GM23338 (cell line): ENCODE data around the gene TSPAN3. TPM values are rescaled to one million over a fixed set of nuclear protein-coding genes. Genes with fewer than 3 reads are reported as not detected.

Source experiments
- ATAC-seq: fragments of 200-7000 bp; cut with Tn5 transposase; 3 replicates; pipeline ENCODE4 v1.9.1; 2020
- DNase-seq: peaks from one replicate; pipeline ENCODE4 v3.0.0-alpha.2; 2015; ENCODE audit warnings: low spot score
- H2AFZ ChIP-seq: fragments of 200-600 bp; sonication (generic); 2 replicates; pipeline ENCODE4 v1.8.0; 2016; ENCODE audit warnings: antibody characterized with exemption, mild to moderate bottlenecking, moderate library complexity
- H3F3A ChIP-seq: fragments of 200-600 bp; sonication (generic); replicated peaks from 2 replicates; pipeline ENCODE4 v1.8.0; 2017; ENCODE audit warnings: antibody characterized with exemption, mixed run types, low read depth
- H3K27ac ChIP-seq: fragments of 200-600 bp; sonication (generic); 2 replicates; pipeline ENCODE4 v1.6.1; 2016; ENCODE audit warnings: low read depth
- H3K27me3 ChIP-seq: fragments of 200-600 bp; sonication (generic); 2 replicates; pipeline ENCODE4 v1.8.0; 2016; ENCODE audit warnings: mild to moderate bottlenecking, mixed run types, moderate library complexity; ENCODE audit not compliant: insufficient read depth
- H3K36me3 ChIP-seq: fragments of 200-600 bp; sonication (generic); 2 replicates; pipeline ENCODE4 v1.8.0; 2016; ENCODE audit warnings: mild to moderate bottlenecking; ENCODE audit not compliant: insufficient read depth
- H3K4me1 ChIP-seq: fragments of 200-600 bp; sonication (generic); 2 replicates; pipeline ENCODE4 v1.8.0; 2016; ENCODE audit warnings: mild to moderate bottlenecking, moderate library complexity; ENCODE audit not compliant: insufficient read depth
- H3K4me2 ChIP-seq: fragments of 200-600 bp; sonication (generic); 2 replicates; pipeline ENCODE4 v1.7.1; 2017; ENCODE audit warnings: mixed run types
- H3K4me3 ChIP-seq: fragments of 200-600 bp; sonication (generic); 2 replicates; pipeline ENCODE4 v1.6.1; 2016; ENCODE audit warnings: mixed run types
- H3K79me2 ChIP-seq: fragments of 200-600 bp; sonication (generic); replicated peaks from 2 replicates; pipeline ENCODE4 v1.8.0; 2017; ENCODE audit warnings: mild to moderate bottlenecking; ENCODE audit not compliant: insufficient read depth
- H3K9me2 ChIP-seq: fragments of 200-600 bp; sonication (generic); 2 replicates; pipeline ENCODE4 v1.8.0; 2017; ENCODE audit not compliant: insufficient read depth
- H4K20me1 ChIP-seq: fragments of 200-600 bp; sonication (generic); replicated peaks from 2 replicates; pipeline ENCODE4 v1.8.0; 2017; ENCODE audit warnings: mild to moderate bottlenecking; ENCODE audit not compliant: insufficient read depth
- H3K27ac Mint-ChIP-seq: 2 replicates; pipeline ENCODE4 v1.8.0; 2020; ENCODE audit warnings: inconsistent platforms, mild to moderate bottlenecking, moderate library complexity, mixed read lengths
- H3K27me3 Mint-ChIP-seq: 3 replicates; pipeline ENCODE4 v1.8.0; 2022; ENCODE audit warnings: low read depth, mild to moderate bottlenecking, moderate library complexity, mixed read lengths, inconsistent platforms; ENCODE audit not compliant: insufficient read depth, poor library complexity
- H3K36me3 Mint-ChIP-seq: 3 replicates; pipeline ENCODE4 v1.8.0; 2021; ENCODE audit warnings: low read depth, mild to moderate bottlenecking, inconsistent platforms, moderate library complexity, mixed read lengths
- H3K4me1 Mint-ChIP-seq: 3 replicates; pipeline ENCODE4 v1.8.0; 2020; ENCODE audit warnings: mild to moderate bottlenecking, inconsistent platforms, mixed read lengths
- H3K4me3 Mint-ChIP-seq: 3 replicates; pipeline ENCODE4 v1.8.0; 2021; ENCODE audit warnings: moderate library complexity, mild to moderate bottlenecking, inconsistent platforms, mixed read lengths
- H3K9me3 Mint-ChIP-seq: 3 replicates; pipeline ENCODE4 v1.8.0; 2020; ENCODE audit warnings: moderate library complexity, mild to moderate bottlenecking, inconsistent platforms, mixed read lengths
- CREB1 ChIP-seq: fragments of 250-450 bp; sonication (Bioruptor Pico); IDR thresholded peaks from 2 replicates; pipeline ENCODE4 v1.5.0; 2020; ENCODE audit warnings: low read depth, mild to moderate bottlenecking, moderate library complexity
- EZH2 ChIP-seq: fragments of 200-600 bp; sonication (generic); IDR thresholded peaks from one replicate; pipeline ENCODE4 v1.8.0; 2017; ENCODE audit warnings: antibody characterized with exemption, mild to moderate bottlenecking, low read depth; ENCODE audit not compliant: unreplicated experiment
- EZH2phosphoT487 ChIP-seq: fragments of 200-600 bp; sonication (generic); IDR thresholded peaks from one replicate; pipeline ENCODE4 v1.8.1; 2018; ENCODE audit warnings: antibody characterized with exemption; ENCODE audit not compliant: unreplicated experiment
- NANOG ChIP-seq: IDR thresholded peaks from 2 replicates; pipeline ENCODE4 v1.6.1; 2016; ENCODE audit warnings: antibody characterized with exemption, borderline replicate concordance
- POLR2AphosphoS5 ChIP-seq: IDR thresholded peaks from 2 replicates; pipeline ENCODE4 v1.6.1; 2016; ENCODE audit warnings: antibody characterized with exemption, low read depth
- REST ChIP-seq: IDR thresholded peaks from one replicate; pipeline ENCODE4 v1.6.1; 2018; ENCODE audit warnings: antibody characterized with exemption; ENCODE audit not compliant: unreplicated experiment
- ZNF114 ChIP-seq: fragments of 250-450 bp; sonication (Bioruptor Pico); IDR thresholded peaks from 2 replicates; pipeline ENCODE4 v1.5.0; 2020; ENCODE audit warnings: mild to moderate bottlenecking, moderate library complexity
- ZNF331 ChIP-seq: fragments of 250-450 bp; sonication (Bioruptor Pico); IDR thresholded peaks from 2 replicates; pipeline ENCODE4 v1.5.0; 2020; ENCODE audit warnings: low read depth, mild to moderate bottlenecking, moderate library complexity
- ZNF462 ChIP-seq: fragments of 250-450 bp; sonication (Bioruptor Pico); IDR thresholded peaks from 2 replicates; pipeline ENCODE4 v1.5.0; 2020; ENCODE audit warnings: mild to moderate bottlenecking, moderate library complexity
- polyA plus RNA-seq: library from polyadenylated mRNA; unstranded; fragments of >200 nt; fragmentation: Nextera tagmentation; extraction: Ambion mirVana; gene quantifications from 2 replicates; pipeline ENCODE4 v1.2.1, GENCODE V29; 2016
- total RNA-seq: library from RNA; depleted of rRNA; stranded (reverse); fragments of >200 nt; shearing (Covaris generic); gene quantifications from 2 replicates; pipeline ENCODE4 v1.2.3, GENCODE V29; 2014

The TSPAN3 gene
- total and polyA plus RNA-seq, 2 experiments from 2014 or later = 72.5 to 159 TPM

- Mint-ChIP-seq H3K4me1 (peaks cover 22% of the 10 kb centered on the region), H3K27ac (no peak overlapping the region), H3K9me3 (no peaks in the 10 kb centered on the region), H3K27me3 (no peaks in the 10 kb centered on the region), H3K36me3 (peaks cover 14% of the 10 kb centered on the region; the same call in 1 of the 3 replicates), H3K4me3 (no peak overlapping the region)
- Histone ChIP-seq H3K79me2 (peaks cover 15% of the 10 kb centered on the region), H3K4me2 (no peak overlapping the region), H3K36me3 (no peaks in the 10 kb centered on the region; the same call in 1 of the 2 replicates), H3K9me2 (no peaks in the 10 kb centered on the region), H3K27me3 (no peaks in the 10 kb centered on the region), H3K27ac (no peak overlapping the region), H4K20me1 (peaks cover 14% of the 10 kb centered on the region; the same call in 1 of the 2 replicates), H3K4me3 (no peak overlapping the region), H2AFZ (no peak overlapping the region), H3F3A (no peaks in the 10 kb centered on the region), H3K4me1 (peaks cover 13% of the 10 kb centered on the region)
- no peak for DNase-seq
- TF ChIP-seq EZH2 (no peak), EZH2phosphoT487 (no peak), ZNF462 (CRISPR knock-in tag) (no peak), NANOG (no peak)
- ATAC-seq = no peak
Observed at GRCh38 chr15:77052556-77052955, 18.4 kb downstream of the TSPAN3 start.

- ATAC-seq = no peak
- TF ChIP-seq POLR2AphosphoS5 (no peak), REST (no peak), ZNF114 (CRISPR knock-in tag) (no peak), EZH2phosphoT487 (no peak), EZH2 (no peak), ZNF331 (CRISPR knock-in tag) (no peak), CREB1 (no peak)
Observed at GRCh38 chr15:77048135-77048876, 22.6 kb downstream of the TSPAN3 start.

More at GRCh38 chr15:77048135-77048876, 22.6 kb downstream of the TSPAN3 start:
- H3K27me3 Mint-ChIP-seq = no peaks in the 10 kb centered on the region
- Histone ChIP-seq H3K4me2 (no peak overlapping the region), H3F3A (no peaks in the 10 kb centered on the region), H3K4me3 (no peak overlapping the region), H3K79me2 (no peaks in the 10 kb centered on the region), H3K27me3 (no peaks in the 10 kb centered on the region), H2AFZ (no peak overlapping the region), H3K9me2 (no peaks in the 10 kb centered on the region), H3K36me3 (peaks cover 2% of the 10 kb centered on the region), H3K4me1 (no peaks in the 10 kb centered on the region), H3K27ac (no peak overlapping the region), H4K20me1 (peaks cover 5% of the 10 kb centered on the region; the same call in 1 of the 2 replicates)
- H3K4me3 Mint-ChIP-seq = no peak overlapping the region
- peaks cover 29% of the 10 kb centered on the region for H3K36me3 Mint-ChIP-seq
- H3K4me1 Mint-ChIP-seq = peaks cover 3% of the 10 kb centered on the region; the same call in 2 of the 3 replicates
- no peak for DNase-seq
- no peak overlapping the region for H3K27ac Mint-ChIP-seq
- H3K9me3 Mint-ChIP-seq = no peaks in the 10 kb centered on the region
